Activated naive CD8-positive, alpha-beta T cell treated with anti-CD3 and anti-CD28 coated beads, Interleukin-2, amount 10 ng/mL, durations not matched to agents 7 days and 5 days (primary cell): ENCODE data around the gene PSENEN. TPM values are rescaled to one million over a fixed set of nuclear protein-coding genes. Genes with fewer than 3 reads are reported as not detected.

Experiments
- ATAC-seq: fragments of 150-1000 bp; cut with Tn5 transposase; one replicate; pipeline ENCODE4 v1.10.0; 2021; ENCODE audit warnings: low read depth, moderate library complexity
- POLR2A ChIA-PET: fragments of 350-600 bp; sonication (Branson Sonifier 250); formaldehyde crosslinking; loops from one replicate; lab custom pipeline; 2021; ENCODE audit warnings: antibody characterized with exemption; lab: Charles Lee
- DNase-seq: peaks from one replicate; pipeline ENCODE4 v3.0.0; 2021
- H3K27ac Mint-ChIP-seq: one replicate; pipeline ENCODE4 v1.8.0; 2022; ENCODE audit warnings: mild to moderate bottlenecking, mixed read lengths
- H3K27me3 Mint-ChIP-seq: one replicate; pipeline ENCODE4 v1.8.0; 2022; ENCODE audit warnings: mild to moderate bottlenecking, moderate library complexity, mixed read lengths
- H3K36me3 Mint-ChIP-seq: one replicate; pipeline ENCODE4 v1.8.0; 2021; ENCODE audit warnings: mild to moderate bottlenecking, mixed read lengths
- H3K4me1 Mint-ChIP-seq: one replicate; pipeline ENCODE4 v1.8.0; 2021; ENCODE audit warnings: mixed read lengths
- H3K4me3 Mint-ChIP-seq: one replicate; pipeline ENCODE4 v1.8.0; 2022; ENCODE audit warnings: mild to moderate bottlenecking, moderate library complexity, mixed read lengths
- H3K9me3 Mint-ChIP-seq: one replicate; pipeline ENCODE4 v1.8.0; 2021; ENCODE audit warnings: mixed read lengths
- total RNA-seq, 2 experiments: library from RNA; stranded (reverse); gene quantifications; one replicate each; pipeline ENCODE4 v1.2.3, GENCODE V29; 2021

Gene PSENEN
- total RNA-seq, 2 experiments from 2014 or later = 35.7 to 36.3 TPM

DNA sequence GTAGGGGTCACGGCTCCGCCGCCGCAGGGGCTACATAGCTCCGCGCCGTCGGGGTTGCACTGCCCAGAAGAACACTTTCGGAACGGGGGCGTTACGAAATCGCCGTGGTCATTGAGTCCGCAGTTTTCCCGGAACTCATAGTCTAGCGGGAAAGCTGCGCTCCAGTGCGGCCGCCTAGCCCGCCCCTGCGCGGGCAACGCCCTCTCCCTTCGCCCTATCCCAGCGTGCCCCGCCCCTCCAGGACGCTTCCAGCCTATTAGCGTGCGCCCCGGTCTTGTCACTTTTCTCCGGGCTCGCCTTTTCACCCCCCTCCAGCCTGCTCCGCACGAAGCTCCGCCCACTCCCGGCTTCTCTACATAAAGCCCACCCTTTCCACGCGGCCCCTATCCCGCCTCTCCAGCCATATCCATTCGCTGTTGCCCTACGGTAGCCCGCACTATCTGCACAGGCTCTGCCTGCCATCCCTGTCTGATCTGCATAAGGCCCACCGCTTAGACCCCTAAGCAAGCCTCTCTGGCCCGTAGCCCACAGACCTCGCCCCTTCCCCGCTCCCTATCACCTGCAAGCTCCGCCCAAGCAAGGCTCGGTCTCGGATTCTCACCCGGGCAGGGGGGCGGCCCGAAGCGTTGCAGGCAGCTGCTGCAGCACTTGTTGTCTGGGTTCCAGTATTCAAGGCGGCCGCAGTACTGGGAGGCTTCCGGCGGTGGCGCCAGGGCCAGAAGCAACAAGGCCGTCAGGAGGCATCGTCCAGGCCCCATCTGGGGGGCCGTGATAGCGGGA, 4.8 kb upstream of the PSENEN start:
- no peaks in the 10 kb centered on the region for H3K9me3 Mint-ChIP-seq
- H3K27me3 Mint-ChIP-seq = no peaks in the 10 kb centered on the region
- POLR2A ChIA-PET = interaction anchor here (0.7 to 4.5 kb wide), 19 partner anchors 8 to 213 kb away, joined by 3 to 32 read pairs (median 3); partner anchors contain the start of genes COX6B1, HAUS5, KMT2B and LIN37
- peaks cover 13% of the 10 kb centered on the region for H3K36me3 Mint-ChIP-seq
- peak overlapping the region; percentile 89 for H3K27ac Mint-ChIP-seq
- ATAC-seq = peak; percentile 68
- peak overlapping the region; percentile 96 for H3K4me3 Mint-ChIP-seq
- DNase-seq = peak; percentile 95
- H3K4me1 Mint-ChIP-seq = peaks cover 31% of the 10 kb centered on the region

DNA sequence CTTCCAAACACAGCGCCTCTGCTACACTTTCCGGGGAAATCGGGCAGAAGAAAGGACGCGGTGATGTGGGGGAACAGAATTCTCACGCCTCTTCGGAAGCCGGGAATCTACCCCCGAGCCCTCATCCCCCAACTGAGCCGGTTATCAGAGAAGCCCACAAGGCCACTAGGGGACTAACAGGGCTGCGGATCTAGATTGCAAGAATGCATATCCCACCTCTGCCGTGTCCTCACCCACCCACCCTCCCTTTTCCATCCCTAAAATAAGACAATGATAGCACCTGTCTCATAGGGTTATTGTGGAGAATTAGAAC, 4.3 kb upstream of the PSENEN start:
- peak overlapping the region; percentile 96 for H3K4me3 Mint-ChIP-seq
- no peaks in the 10 kb centered on the region for H3K27me3 Mint-ChIP-seq
- H3K9me3 Mint-ChIP-seq = no peaks in the 10 kb centered on the region
- H3K4me1 Mint-ChIP-seq = peaks cover 31% of the 10 kb centered on the region
- ATAC-seq (no peak), DNase-seq (no peak)
- H3K36me3 Mint-ChIP-seq = peaks cover 13% of the 10 kb centered on the region
- H3K27ac Mint-ChIP-seq = peak overlapping the region; percentile 89
- POLR2A ChIA-PET = interaction anchor here (0.7 to 4.5 kb wide), 13 partner anchors 10 to 189 kb away, joined by 3 to 32 read pairs (median 5); partner anchors contain the start of genes HAUS5, HSPB6 and KMT2B

- peak within 1 kb of the TSS; percentile 90 for H3K4me3 Mint-ChIP-seq
- DNase-seq (peak; percentile 65), ATAC-seq (no peak)
- H3K4me1 Mint-ChIP-seq = peaks cover 30% of the 10 kb centered on the region
- H3K9me3 Mint-ChIP-seq = no peaks in the 10 kb centered on the region
- H3K27ac Mint-ChIP-seq = peak within 1 kb of the TSS; percentile 94
- POLR2A ChIA-PET = interaction anchor here (1.0 to 4.5 kb wide), 5 partner anchors 14 to 98 kb away, joined by 4 to 32 read pairs (median 5); partner anchors contain the start of genes HSPB6 and KMT2B
- H3K27me3 Mint-ChIP-seq = no peaks in the 10 kb centered on the region
- H3K36me3 Mint-ChIP-seq = peaks cover 11% of the 10 kb centered on the region
These were observed 3.2 kb upstream of the PSENEN start, which contains the start of gene IGFLR1 for GRCh38 chr19:35742121-35742724. Gene IGFLR1, minus strand, starts transcription at chr19:35742452. Its CDS starts 1,272 bp downstream, at chr19:35741180.

DNA sequence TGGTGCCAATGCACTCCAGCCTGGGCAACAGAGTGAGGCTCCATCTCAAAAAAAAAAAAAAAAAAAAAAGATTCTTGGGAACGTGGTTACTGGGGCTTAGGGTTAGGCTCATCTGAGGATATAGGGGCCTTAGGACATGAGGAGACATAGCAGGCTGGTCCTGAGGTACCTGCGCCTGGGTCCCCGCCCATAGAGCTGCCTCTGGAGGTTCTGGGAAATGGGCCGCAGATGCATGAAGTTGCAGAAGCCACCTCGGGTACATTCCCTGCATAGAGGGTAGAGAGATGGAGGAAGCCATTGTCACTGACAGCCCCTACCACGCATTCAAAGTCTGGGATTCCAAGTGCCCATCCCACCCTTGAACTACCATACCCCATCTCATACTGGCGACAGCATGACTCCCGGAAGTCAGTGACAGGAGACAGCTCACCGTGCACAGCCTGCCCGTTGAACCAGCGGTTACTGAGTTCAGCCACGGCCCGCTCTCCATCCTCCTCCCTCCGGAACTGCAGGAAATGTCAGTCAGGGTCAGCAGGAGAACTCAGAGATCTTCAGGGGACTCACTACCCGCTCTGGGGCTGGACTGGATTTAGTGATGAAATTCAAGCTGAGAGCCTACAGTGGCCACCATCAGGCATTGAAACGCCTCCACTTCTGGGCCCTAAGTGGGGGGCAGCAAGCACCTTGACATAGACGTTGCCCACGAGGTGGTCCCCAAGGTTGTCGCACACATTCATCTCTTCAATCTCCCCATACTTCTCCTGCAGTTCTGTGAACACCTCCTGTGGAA, 1.6 kb upstream of the PSENEN start:
- H3K9me3 Mint-ChIP-seq = no peaks in the 10 kb centered on the region
- peaks cover 30% of the 10 kb centered on the region for H3K4me1 Mint-ChIP-seq
- DNase-seq = no peak
- POLR2A ChIA-PET = interaction anchor here (0.6 to 3.2 kb wide), 9 partner anchors 13 to 101 kb away, joined by 3 to 20 read pairs (median 7); partner anchors contain the start of genes COX6B1, HSPB6 and PROSER3
- no peaks in the 10 kb centered on the region for H3K27me3 Mint-ChIP-seq
- H3K27ac Mint-ChIP-seq = peak overlapping the region; percentile 94
- ATAC-seq = no peak
- H3K4me3 Mint-ChIP-seq = peak overlapping the region; percentile 98
- peaks cover 7% of the 10 kb centered on the region for H3K36me3 Mint-ChIP-seq

GRCh38 chr19:35744430-35745327, 772 bp upstream of the PSENEN start:
- Mint-ChIP-seq H3K36me3 (peaks cover 5% of the 10 kb centered on the region), H3K27ac (peak overlapping the region; percentile 94), H3K9me3 (no peaks in the 10 kb centered on the region), H3K4me3 (peak overlapping the region; percentile 98), H3K4me1 (peaks cover 32% of the 10 kb centered on the region), H3K27me3 (no peaks in the 10 kb centered on the region)
- ATAC-seq = peak; percentile 41
- DNase-seq = peak; percentile 88
- POLR2A ChIA-PET = interaction anchor here (0.8 to 3.2 kb wide), 14 partner anchors 8 to 101 kb away, joined by 3 to 20 read pairs (median 4); partner anchors contain the start of genes COX6B1, HSPB6 and PROSER3

GRCh38 chr19:35746087-35746462, 624 bp downstream of the PSENEN start:
- Mint-ChIP-seq H3K27me3 (no peaks in the 10 kb centered on the region), H3K36me3 (peaks cover 5% of the 10 kb centered on the region), H3K4me3 (peak overlapping the region; percentile 98), H3K4me1 (peaks cover 37% of the 10 kb centered on the region), H3K9me3 (no peaks in the 10 kb centered on the region), H3K27ac (peak overlapping the region; percentile 94)
- DNase-seq = no peak
- no peak for ATAC-seq
- POLR2A ChIA-PET = interaction anchor here (0.8 to 3.2 kb wide), 9 partner anchors 9 to 265 kb away, joined by 3 to 20 read pairs (median 5); partner anchors contain the start of genes HSPB6 and PROSER3

- Mint-ChIP-seq H3K4me3 (peak overlapping the region; percentile 98), H3K36me3 (peaks cover 5% of the 10 kb centered on the region), H3K4me1 (peaks cover 37% of the 10 kb centered on the region), H3K27ac (peak overlapping the region; percentile 94), H3K9me3 (no peaks in the 10 kb centered on the region), H3K27me3 (no peaks in the 10 kb centered on the region)
- POLR2A ChIA-PET = interaction anchor here (1.8 to 3.2 kb wide), 3 partner anchors 10 to 103 kb away, joined by 5 to 20 read pairs (median 17); partner anchors contain the start of genes HSPB6 and PROSER3
- ATAC-seq = no peak
- DNase-seq = no peak
These were observed 1.1 kb downstream of the PSENEN start for GRCh38 chr19:35746531-35746930.

DNA sequence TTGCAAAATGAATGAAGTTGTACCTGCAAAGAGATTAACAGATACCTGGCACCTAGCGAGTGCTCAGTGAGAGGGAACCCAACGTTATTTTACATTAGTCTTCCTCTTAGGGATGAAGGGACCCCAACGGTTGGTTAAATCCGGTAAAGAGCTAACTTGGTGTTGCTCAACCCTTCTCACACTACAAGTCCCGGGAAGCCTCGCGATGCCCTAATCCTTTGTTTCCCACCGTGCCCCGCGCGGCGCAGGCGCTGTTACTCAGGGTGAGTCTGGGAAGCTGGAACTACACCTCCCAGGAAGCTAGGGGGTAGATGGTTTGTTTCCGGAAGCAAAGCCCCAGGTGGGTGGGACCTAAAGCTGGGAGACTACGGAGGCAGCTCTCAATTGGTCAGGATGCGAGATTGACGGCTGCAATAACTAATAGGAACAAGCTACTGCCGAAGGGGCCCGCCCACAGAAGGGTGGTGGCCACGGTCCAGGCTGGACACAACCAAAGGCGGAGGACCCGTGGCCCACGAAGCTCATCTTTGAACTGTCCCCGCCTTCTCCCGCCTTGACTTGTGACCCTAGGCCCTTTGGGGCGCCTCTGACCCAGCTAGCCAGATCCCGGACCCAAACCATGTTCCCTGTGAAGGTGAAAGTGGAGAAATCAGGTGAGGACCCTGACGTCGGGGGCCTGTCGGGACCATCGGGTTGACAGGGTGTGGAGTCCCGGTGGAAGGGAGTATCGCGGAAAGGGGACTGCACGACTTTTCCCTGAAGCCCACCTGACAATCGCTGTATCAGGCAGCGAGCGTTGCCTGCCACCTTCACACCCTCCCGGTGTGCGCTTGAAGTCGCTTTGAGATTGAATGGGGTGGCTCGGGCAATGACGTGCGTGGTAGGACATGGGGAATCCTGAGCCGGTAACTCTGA, 2.9 kb downstream of the PSENEN start, which contains the start of gene LIN37:
Gene LIN37 (plus strand): TSS at position 471 of the 915 bp plus-strand sequence. CDS start 149 bp downstream, at position 620.
- Mint-ChIP-seq H3K27ac (peak within 1 kb of the TSS; percentile 95), H3K36me3 (no peaks in the 10 kb centered on the region)
- peak; percentile 76 for ATAC-seq

DNA sequence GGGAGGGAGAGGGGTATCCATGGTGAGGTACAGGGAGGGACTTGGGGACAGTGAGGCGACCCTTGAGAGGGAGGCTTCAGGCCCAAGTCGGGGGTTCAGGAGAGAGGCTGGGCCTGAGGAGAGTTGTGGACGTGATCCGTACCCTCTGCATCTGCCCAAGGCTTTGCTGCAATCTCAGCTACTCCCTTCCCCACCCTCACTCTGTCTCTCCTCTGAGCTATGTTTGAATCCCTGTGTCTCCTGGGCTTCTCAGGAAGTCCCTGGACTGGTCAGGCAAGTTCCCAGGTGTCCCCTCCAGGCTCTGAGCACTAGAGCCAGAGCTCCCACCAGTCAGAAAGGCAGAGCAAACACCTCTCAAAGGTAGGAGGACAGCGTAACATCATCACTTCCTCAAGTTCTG, 4.7 kb downstream of the PSENEN start:
- Mint-ChIP-seq H3K9me3 (no peaks in the 10 kb centered on the region), H3K4me3 (peak overlapping the region; percentile 47)
- POLR2A ChIA-PET = no interaction called here

More for the DNA sequence above, 2.9 kb downstream of the PSENEN start, which contains the start of gene LIN37:
- Mint-ChIP-seq H3K9me3 (no peaks in the 10 kb centered on the region), H3K27me3 (no peaks in the 10 kb centered on the region), H3K4me1 (peaks cover 25% of the 10 kb centered on the region), H3K4me3 (peak within 1 kb of the TSS; percentile 98)
- POLR2A ChIA-PET = interaction anchor here (0.6 to 1.7 kb wide), 15 partner anchors 8 to 305 kb away, joined by 3 to 21 read pairs (median 5); partner anchors contain the start of genes COX6B1, HSPB6, NFKBID and PROSER3
- peak; percentile 94 for DNase-seq

GRCh38 chr19:35751839-35752745, 6.6 kb downstream of the PSENEN start:
- POLR2A ChIA-PET = interaction anchor here (0.7 kb wide), 1 partner anchor 57 kb away, joined by 3 read pairs; no protein-coding TSS in a partner anchor
- Mint-ChIP-seq H3K27me3 (peaks cover 3% of the 10 kb centered on the region), H3K27ac (no peak overlapping the region), H3K4me3 (no peak overlapping the region), H3K9me3 (no peaks in the 10 kb centered on the region), H3K4me1 (peaks cover 24% of the 10 kb centered on the region), H3K36me3 (peaks cover 10% of the 10 kb centered on the region)
- DNase-seq = no peak
- no peak for ATAC-seq

More for the DNA sequence above, 4.7 kb downstream of the PSENEN start:
- Mint-ChIP-seq H3K27ac (no peak overlapping the region), H3K4me1 (peaks cover 20% of the 10 kb centered on the region), H3K36me3 (peaks cover 6% of the 10 kb centered on the region), H3K27me3 (peaks cover 3% of the 10 kb centered on the region)
- no peak for ATAC-seq
- DNase-seq = no peak
